ENCODE data around the gene ANKRD65.
"Not testable (repeated sequence)": the region's sequence is repeated elsewhere in the genome, so short reads cannot be mapped to it uniquely, and the experiment has no call there.

The ANKRD65 gene

GRCh38 chr1:1421907-1422464 is 910 bp upstream of the ANKRD65 start:
- no peak for DNase-seq

GRCh38 chr1:1420654-1421141 is 378 bp downstream of the ANKRD65 start:
- in situ Hi-C loops (cut with HindIII; ENCODE audit: low pct_ligation_motif_present, low pct_unique_long_range_greater_than_20kb, low sequenced_read_pairs) = no loop called here
- no peak for DNase-seq

More at GRCh38 chr1:1421907-1422464, 910 bp upstream of the ANKRD65 start:
- in situ Hi-C loops (cut with HindIII; ENCODE audit: low pct_ligation_motif_present, low pct_unique_long_range_greater_than_20kb, low sequenced_read_pairs) = no loop called here

GRCh38 chr1:1419813-1420653 is 1.0 kb downstream of the ANKRD65 start:
- DNase-seq = no peak
- in situ Hi-C loops (cut with HindIII; ENCODE audit: low pct_ligation_motif_present, low pct_unique_long_range_greater_than_20kb, low sequenced_read_pairs) = no loop called here

- no peak for DNase-seq
- in situ Hi-C loops (cut with HindIII; ENCODE audit: low pct_ligation_motif_present, low pct_unique_long_range_greater_than_20kb, low sequenced_read_pairs) = no loop called here
Measured at GRCh38 chr1:1419363-1419812, 1.7 kb downstream of the ANKRD65 start.

GRCh38 chr1:1418464-1419362 is 2.4 kb downstream of the ANKRD65 start:
- in situ Hi-C loops (cut with HindIII; ENCODE audit: low pct_ligation_motif_present, low pct_unique_long_range_greater_than_20kb, low sequenced_read_pairs) = no loop called here
- no peak for DNase-seq

GRCh38 chr1:1417825-1418463 is 3.1 kb downstream of the ANKRD65 start:
- DNase-seq; in situ Hi-C loops (cut with HindIII; ENCODE audit: low pct_ligation_motif_present, low pct_unique_long_range_greater_than_20kb, low sequenced_read_pairs): not testable (repeated sequence)

- in situ Hi-C loops (cut with HindIII; ENCODE audit: low pct_ligation_motif_present, low pct_unique_long_range_greater_than_20kb, low sequenced_read_pairs); DNase-seq: not testable (repeated sequence)
Measured at GRCh38 chr1:1417396-1417795, 3.7 kb downstream of the ANKRD65 start.

GRCh38 chr1:1415751-1416150 is 5.3 kb downstream of the ANKRD65 start:
- DNase-seq = no peak

GRCh38 chr1:1412311-1412902 is 8.7 kb downstream of the ANKRD65 start:
- in situ Hi-C loops (cut with HindIII; ENCODE audit: low pct_ligation_motif_present, low pct_unique_long_range_greater_than_20kb, low sequenced_read_pairs); DNase-seq: not testable (repeated sequence)

More at GRCh38 chr1:1415751-1416150, 5.3 kb downstream of the ANKRD65 start:
- in situ Hi-C loops (cut with HindIII; ENCODE audit: low pct_ligation_motif_present, low pct_unique_long_range_greater_than_20kb, low sequenced_read_pairs) = no loop called here

GRCh38 chr1:1411626-1412025 is 9.4 kb downstream of the ANKRD65 start:
- no peak for DNase-seq
- in situ Hi-C loops (cut with HindIII; ENCODE audit: low pct_ligation_motif_present, low pct_unique_long_range_greater_than_20kb, low sequenced_read_pairs) = no loop called here

- DNase-seq; in situ Hi-C loops (cut with HindIII; ENCODE audit: low pct_ligation_motif_present, low pct_unique_long_range_greater_than_20kb, low sequenced_read_pairs): not testable (repeated sequence)
Measured at GRCh38 chr1:1410238-1410637, 10.8 kb downstream of the ANKRD65 start.

- in situ Hi-C loops (cut with HindIII; ENCODE audit: low pct_ligation_motif_present, low pct_unique_long_range_greater_than_20kb, low sequenced_read_pairs) = no loop called here
- peak; percentile 49 for DNase-seq
Measured at GRCh38 chr1:1407636-1408318, 13.3 kb downstream of the ANKRD65 start.

- peak; percentile 88 for DNase-seq
- in situ Hi-C loops (cut with HindIII; ENCODE audit: low pct_ligation_motif_present, low pct_unique_long_range_greater_than_20kb, low sequenced_read_pairs) = no loop called here
Measured at GRCh38 chr1:1406821-1407635, 14.0 kb downstream of the ANKRD65 start, which contains the start of gene MRPL20. TSS of gene MRPL20 (minus strand) at chr1:1407293. CDS start at chr1:1407217, 76 bp downstream.

- no peak for DNase-seq
- in situ Hi-C loops (cut with HindIII; ENCODE audit: low pct_ligation_motif_present, low pct_unique_long_range_greater_than_20kb, low sequenced_read_pairs) = no loop called here
Measured at GRCh38 chr1:1406101-1406820, 14.8 kb downstream of the ANKRD65 start.

- in situ Hi-C loops (cut with HindIII; ENCODE audit: low pct_ligation_motif_present, low pct_unique_long_range_greater_than_20kb, low sequenced_read_pairs) = no loop called here
- DNase-seq = no peak
Measured at GRCh38 chr1:1403653-1404052, 17.4 kb downstream of the ANKRD65 start.

GRCh38 chr1:1402901-1403392 is 18.1 kb downstream of the ANKRD65 start:
- in situ Hi-C loops (cut with HindIII; ENCODE audit: low pct_ligation_motif_present, low pct_unique_long_range_greater_than_20kb, low sequenced_read_pairs); DNase-seq: not testable (repeated sequence)

Data from ACHN (cell line).